Left ventricle myocardium inferior (tissue), 1 donor: Measurements from ENCODE around the gene CIAO2B. TPM values are rescaled to one million over a fixed set of nuclear protein-coding genes. Genes with fewer than 3 reads are reported as not detected.
A peak's percentile ranks its signal among the peaks of the same experiment; 100 is the strongest.
"Not testable (repeated sequence)": the region's sequence is repeated elsewhere in the genome, so short reads cannot be mapped to it uniquely, and the experiment has no call there.

Experiments used
- DNase-seq: peaks from one replicate; pipeline ENCODE4 v3.0.0-alpha.2; 2020
- H3K27ac ChIP-seq: fragments of 200-600 bp; replicated peaks from 2 replicates; pipeline ENCODE4 v1.8.0; 2021
- H3K27me3 ChIP-seq: fragments of 200-600 bp; 2 replicates; pipeline ENCODE4 v1.8.0; 2021; ENCODE audit warnings: low read depth
- H3K36me3 ChIP-seq: fragments of 200-600 bp; 2 replicates; pipeline ENCODE4 v1.8.0; 2021
- H3K4me1 ChIP-seq: fragments of 200-600 bp; 2 replicates; pipeline ENCODE4 v1.8.0; 2021
- H3K4me3 ChIP-seq: fragments of 200-600 bp; 2 replicates; pipeline ENCODE4 v1.8.0; 2021; ENCODE audit warnings: mild to moderate bottlenecking, moderate library complexity
- H3K9me3 ChIP-seq: fragments of 200-600 bp; replicated peaks from 2 replicates; pipeline ENCODE4 v1.8.0; 2021
- CTCF ChIP-seq: fragments of 200-600 bp; IDR thresholded peaks from 2 replicates; pipeline ENCODE4 v1.8.0; 2021; ENCODE audit warnings: antibody characterized with exemption, mild to moderate bottlenecking, borderline replicate concordance
- intact Hi-C: fragments of 100-400 bp; cut with micrococcal nuclease; formaldehyde crosslinking; loops from one replicate; pipeline ENCODE4 v1.11.0; 2022
- total RNA-seq: library from RNA; stranded (reverse); fragmentation: NEBNext Ultra II Directional; extraction: Animal tissue kit (Norgen Biotek cat#: 25700); gene quantifications from one replicate; pipeline ENCODE4 v1.2.1, GENCODE V29; 2021
- donor health status: DM: no; HTN: yes; CAD: no; lungs with severe emphysema.

CIAO2B gene
- total RNA-seq, 1 donor from 2014 or later, result 127 TPM

GRCh38 chr16:66898933-66899309 lies 35.3 kb downstream of the CIAO2B start:
- peaks cover 49% of the 10 kb centered on the region for H3K4me1 ChIP-seq
- H3K36me3 ChIP-seq, result no peaks in the 10 kb centered on the region
- intact Hi-C loops, result no loop called here
- no peak for DNase-seq
- H3K27ac ChIP-seq, result peak overlapping the region; percentile 96
- H3K4me3 ChIP-seq, result no peak overlapping the region
- TF ChIP-seq CTCF, result no peak
- no peaks in the 10 kb centered on the region for H3K9me3 ChIP-seq
- no peaks in the 10 kb centered on the region for H3K27me3 ChIP-seq

- intact Hi-C loops, result no loop called here
- no peak for DNase-seq
- no peak for TF ChIP-seq CTCF
These were observed 36.0 kb downstream of the CIAO2B start for GRCh38 chr16:66898207-66898606.

GRCh38 chr16:66896682-66897081 lies 37.5 kb downstream of the CIAO2B start:
- H3K27me3 ChIP-seq, H3K9me3 ChIP-seq, H3K4me3 ChIP-seq, intact Hi-C loops, H3K36me3 ChIP-seq, DNase-seq, H3K27ac ChIP-seq: not testable (repeated sequence)
- H3K4me1 ChIP-seq, result peaks cover 40% of the 10 kb centered on the region

More at GRCh38 chr16:66898207-66898606, 36.0 kb downstream of the CIAO2B start:
- H3K27ac ChIP-seq, result peak overlapping the region; percentile 96
- no peaks in the 10 kb centered on the region for H3K9me3 ChIP-seq
- no peaks in the 10 kb centered on the region for H3K36me3 ChIP-seq
- peaks cover 49% of the 10 kb centered on the region for H3K4me1 ChIP-seq
- H3K4me3 ChIP-seq, result no peak overlapping the region
- no peaks in the 10 kb centered on the region for H3K27me3 ChIP-seq

GRCh38 chr16:66895999-66896398 lies 38.2 kb downstream of the CIAO2B start:
- no peaks in the 10 kb centered on the region for H3K36me3 ChIP-seq
- H3K4me3 ChIP-seq, result no peak overlapping the region
- intact Hi-C loops, result no loop called here
- TF ChIP-seq CTCF, result no peak
- H3K4me1 ChIP-seq, result peaks cover 33% of the 10 kb centered on the region
- DNase-seq, result no peak
- no peak overlapping the region for H3K27ac ChIP-seq
- H3K9me3 ChIP-seq, result no peaks in the 10 kb centered on the region
- no peaks in the 10 kb centered on the region for H3K27me3 ChIP-seq

- no peak overlapping the region for H3K4me3 ChIP-seq
- peaks cover 29% of the 10 kb centered on the region for H3K4me1 ChIP-seq
- no peaks in the 10 kb centered on the region for H3K9me3 ChIP-seq
- no peak overlapping the region for H3K27ac ChIP-seq
- no peaks in the 10 kb centered on the region for H3K27me3 ChIP-seq
- intact Hi-C loops, result no loop called here
- DNase-seq, result no peak
- no peak for TF ChIP-seq CTCF
- no peaks in the 10 kb centered on the region for H3K36me3 ChIP-seq
These were observed 38.6 kb downstream of the CIAO2B start for GRCh38 chr16:66895689-66895979.

GRCh38 chr16:66894948-66895688 lies 39.1 kb downstream of the CIAO2B start:
- Histone ChIP-seq H3K27ac (no peak overlapping the region), H3K9me3 (no peaks in the 10 kb centered on the region), H3K27me3 (no peaks in the 10 kb centered on the region), H3K36me3 (no peaks in the 10 kb centered on the region), H3K4me3 (no peak overlapping the region), H3K4me1 (peaks cover 24% of the 10 kb centered on the region)
- TF ChIP-seq CTCF, result peak; percentile 89
- peak; percentile 63 for DNase-seq
- intact Hi-C loops, result no loop called here
